Endothelial cell (in vitro differentiated cells): Measurements from ENCODE around the gene ARHGEF33. TPM values are rescaled to one million over a fixed set of nuclear protein-coding genes. Genes with fewer than 3 reads are reported as not detected.

ENCODE experiments used
- DNase-seq: peaks from one replicate; pipeline ENCODE4 v3.0.0; 2021; ENCODE audit warnings: low spot score
- H3K27ac Mint-ChIP-seq: one replicate; pipeline ENCODE4 v1.8.0; 2021; ENCODE audit warnings: mixed read lengths, inconsistent platforms; ENCODE audit not compliant: unreplicated experiment
- H3K27me3 Mint-ChIP-seq: one replicate; pipeline ENCODE4 v1.8.0; 2021; ENCODE audit warnings: mild to moderate bottlenecking, moderate library complexity, mixed read lengths, inconsistent platforms; ENCODE audit not compliant: unreplicated experiment
- H3K36me3 Mint-ChIP-seq: one replicate; pipeline ENCODE4 v1.8.0; 2021; ENCODE audit warnings: mild to moderate bottlenecking, low read depth, mixed read lengths, inconsistent platforms; ENCODE audit not compliant: unreplicated experiment
- H3K4me1 Mint-ChIP-seq: one replicate; pipeline ENCODE4 v1.8.0; 2021; ENCODE audit warnings: mild to moderate bottlenecking, mixed read lengths, inconsistent platforms; ENCODE audit not compliant: unreplicated experiment
- H3K4me3 Mint-ChIP-seq: one replicate; pipeline ENCODE4 v1.8.0; 2021; ENCODE audit warnings: mild to moderate bottlenecking, mixed read lengths, inconsistent platforms; ENCODE audit not compliant: unreplicated experiment
- H3K9me3 Mint-ChIP-seq: one replicate; pipeline ENCODE4 v1.8.0; 2021; ENCODE audit warnings: mixed read lengths, inconsistent platforms; ENCODE audit not compliant: unreplicated experiment
- CTCF ChIP-seq: fragments of 200-600 bp; sonication (generic); IDR thresholded peaks from one replicate; pipeline ENCODE4 v1.5.0; 2021; ENCODE audit warnings: antibody characterized with exemption; ENCODE audit not compliant: unreplicated experiment
- total RNA-seq: library from RNA; stranded (reverse); fragmentation: NEBNext Ultra II Directional; extraction: Animal tissue kit (Norgen Biotek cat#: 25700); gene quantifications from one replicate; pipeline ENCODE4 v1.2.1, GENCODE V29; 2021; ENCODE audit not compliant: unreplicated experiment

ARHGEF33 gene
- total RNA-seq, 1 donor from 2014 or later = 0.69 TPM

- no peaks in the 10 kb centered on the region for H3K36me3 Mint-ChIP-seq
- TF ChIP-seq CTCF = no peak
These were observed 3.1 kb downstream of the ARHGEF33 start for GRCh38 chr2:38892819-38893218.

GRCh38 chr2:38898256-38898655 lies 8.6 kb downstream of the ARHGEF33 start:
- Mint-ChIP-seq H3K36me3 (no peaks in the 10 kb centered on the region), H3K4me1 (no peaks in the 10 kb centered on the region), H3K4me3 (no peak overlapping the region), H3K27ac (no peak overlapping the region), H3K27me3 (peaks cover 2% of the 10 kb centered on the region), H3K9me3 (no peaks in the 10 kb centered on the region)
- TF ChIP-seq CTCF = no peak
- no peak for DNase-seq

More at GRCh38 chr2:38892819-38893218, 3.1 kb downstream of the ARHGEF33 start:
- Mint-ChIP-seq H3K4me1 (no peaks in the 10 kb centered on the region), H3K4me3 (no peak overlapping the region), H3K27ac (no peak overlapping the region), H3K9me3 (no peaks in the 10 kb centered on the region), H3K27me3 (no peaks in the 10 kb centered on the region)
- no peak for DNase-seq

GRCh38 chr2:38900726-38901125 lies 11.1 kb downstream of the ARHGEF33 start:
- TF ChIP-seq CTCF = no peak
- H3K27me3 Mint-ChIP-seq = peaks cover 2% of the 10 kb centered on the region
- no peak for DNase-seq
- H3K4me3 Mint-ChIP-seq = no peak overlapping the region
- no peak overlapping the region for H3K27ac Mint-ChIP-seq
- no peaks in the 10 kb centered on the region for H3K9me3 Mint-ChIP-seq
- no peaks in the 10 kb centered on the region for H3K4me1 Mint-ChIP-seq
- H3K36me3 Mint-ChIP-seq = no peaks in the 10 kb centered on the region

- Mint-ChIP-seq H3K36me3 (no peaks in the 10 kb centered on the region), H3K27me3 (no peaks in the 10 kb centered on the region), H3K9me3 (no peaks in the 10 kb centered on the region), H3K4me1 (no peaks in the 10 kb centered on the region), H3K27ac (no peak overlapping the region), H3K4me3 (no peak overlapping the region)
- TF ChIP-seq CTCF = no peak
- DNase-seq = no peak
These were observed 15.6 kb downstream of the ARHGEF33 start for GRCh38 chr2:38905251-38905650.

- no peaks in the 10 kb centered on the region for H3K9me3 Mint-ChIP-seq
- peaks cover 2% of the 10 kb centered on the region for H3K27me3 Mint-ChIP-seq
- TF ChIP-seq CTCF = no peak
- H3K27ac Mint-ChIP-seq = no peak overlapping the region
- no peaks in the 10 kb centered on the region for H3K36me3 Mint-ChIP-seq
- H3K4me1 Mint-ChIP-seq = no peaks in the 10 kb centered on the region
- no peak for DNase-seq
- H3K4me3 Mint-ChIP-seq = no peak overlapping the region
These were observed 17.6 kb downstream of the ARHGEF33 start for GRCh38 chr2:38907242-38907641.
